ENCODE data around the gene MYO6.
"Not testable (repeated sequence)": the region's sequence is repeated elsewhere in the genome, so short reads cannot be mapped to it uniquely, and the experiment has no call there.

Gene MYO6

DNA sequence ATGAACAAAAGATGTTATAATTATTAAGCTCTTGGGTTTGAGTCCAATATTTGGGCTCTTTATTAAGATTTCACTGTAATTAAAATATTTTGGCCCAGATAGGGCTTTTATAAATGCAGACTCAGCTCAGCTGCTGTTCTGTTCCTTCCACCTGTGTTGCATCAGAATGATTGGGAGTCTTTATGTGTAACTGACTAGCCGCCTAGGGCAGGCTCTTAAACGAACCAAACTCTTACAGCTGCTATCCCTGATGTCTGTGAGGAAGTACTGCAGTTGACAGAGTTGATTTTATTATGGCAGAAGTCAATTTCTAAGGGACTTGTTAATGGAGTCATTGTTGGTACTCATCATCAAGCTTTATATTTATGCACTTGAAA lies 144.7 kb downstream of the MYO6 start:
- DNase-seq = no peak

DNA sequence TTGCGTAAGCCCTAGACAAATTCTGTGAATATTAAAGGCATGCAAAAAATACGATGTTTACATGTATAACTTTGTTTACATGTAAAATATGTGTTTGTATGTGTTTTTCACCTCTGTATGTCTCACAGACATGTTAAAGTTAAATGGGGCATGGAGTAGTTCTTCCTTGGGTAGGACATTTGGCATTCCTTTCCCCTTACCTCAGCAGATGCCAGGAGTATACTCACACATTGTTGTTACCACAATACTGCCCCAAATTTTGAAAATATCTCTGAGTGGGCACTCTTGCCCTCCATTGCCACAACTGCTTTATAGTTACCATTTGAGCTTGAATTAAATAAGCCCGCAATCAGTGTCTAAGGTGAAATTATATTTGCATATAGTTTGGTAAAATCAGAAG lies 147.5 kb downstream of the MYO6 start:
- DNase-seq = no peak

DNA sequence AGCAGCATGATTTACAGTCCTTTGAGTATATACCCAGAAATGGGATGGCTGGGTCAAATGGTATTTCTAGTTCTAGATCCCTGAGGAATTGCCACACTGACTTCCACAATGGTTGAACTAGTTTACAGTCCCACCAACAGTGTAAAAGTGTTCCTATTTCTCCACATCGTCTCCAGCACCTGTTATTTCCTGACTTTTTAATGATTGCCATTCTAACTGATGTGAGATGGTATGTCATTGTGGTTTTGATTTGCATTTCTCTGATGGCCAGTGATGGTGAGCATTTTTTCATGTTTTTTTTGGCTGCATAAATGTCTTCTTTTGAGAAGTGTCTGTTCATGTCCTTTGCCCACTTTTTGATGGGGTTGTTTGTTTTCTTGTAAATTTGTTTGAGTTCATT lies 151.2 kb downstream of the MYO6 start:
- DNase-seq = not testable (repeated sequence)

DNA sequence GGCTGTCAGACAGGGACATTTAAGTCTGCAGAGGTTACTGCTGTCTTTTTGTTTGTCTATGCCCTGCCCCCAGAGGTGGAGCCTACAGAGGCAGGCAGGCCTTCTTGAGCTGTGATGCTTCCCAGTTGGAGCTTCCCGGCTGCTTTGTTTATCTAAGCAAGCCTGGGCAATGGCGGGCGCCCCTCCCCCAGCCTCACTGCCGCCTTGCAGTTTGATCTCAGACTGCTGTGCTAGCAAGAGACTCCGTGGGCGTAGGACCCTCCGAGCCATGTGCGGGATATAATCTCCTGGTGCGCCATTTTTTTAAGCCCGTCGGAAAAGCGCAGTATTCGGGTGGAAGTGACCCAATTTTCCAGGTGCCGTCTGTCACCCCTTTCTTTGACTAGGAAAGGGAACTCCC lies 156.1 kb downstream of the MYO6 start:
- DNase-seq = not testable (repeated sequence)

DNA sequence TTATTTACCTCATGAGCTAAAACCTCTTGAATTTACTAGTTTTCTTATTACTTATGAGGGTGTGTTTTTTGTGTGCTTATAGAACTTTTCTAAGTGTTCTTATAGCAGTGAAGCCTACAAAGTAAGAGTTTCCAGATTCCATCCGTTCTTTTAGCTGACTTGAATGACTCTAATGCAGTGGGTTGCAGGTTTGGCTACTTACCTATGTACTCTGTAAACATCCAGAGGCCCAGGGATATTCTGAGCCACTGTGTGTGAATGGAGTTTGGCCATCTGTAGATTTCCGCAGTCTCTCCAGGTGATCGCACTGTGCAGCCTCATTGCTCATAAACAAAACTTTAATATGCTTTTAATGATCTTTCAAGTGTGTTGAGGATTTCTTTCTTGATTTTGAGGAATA lies 157.8 kb downstream of the MYO6 start:
- no peak for DNase-seq

DNA sequence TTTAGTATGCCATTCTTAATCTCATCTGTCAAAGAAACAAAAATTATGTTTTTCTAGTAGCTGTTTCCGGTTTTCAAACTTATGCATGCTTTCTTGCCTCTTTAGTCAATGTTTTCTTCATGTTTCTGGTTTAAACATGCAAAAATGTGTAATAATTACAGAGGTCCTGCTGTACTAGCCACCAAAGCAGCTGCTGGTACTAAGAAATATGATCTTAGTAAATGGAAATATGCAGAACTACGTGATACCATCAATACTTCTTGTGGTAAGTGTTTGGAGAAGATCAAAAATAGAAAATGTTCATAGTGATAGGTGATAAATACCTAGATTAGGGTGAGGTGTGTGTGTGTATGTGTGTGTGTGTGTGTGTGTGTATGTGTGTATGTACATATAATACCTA lies 158.4 kb downstream of the MYO6 start:
- DNase-seq = no peak

DNA sequence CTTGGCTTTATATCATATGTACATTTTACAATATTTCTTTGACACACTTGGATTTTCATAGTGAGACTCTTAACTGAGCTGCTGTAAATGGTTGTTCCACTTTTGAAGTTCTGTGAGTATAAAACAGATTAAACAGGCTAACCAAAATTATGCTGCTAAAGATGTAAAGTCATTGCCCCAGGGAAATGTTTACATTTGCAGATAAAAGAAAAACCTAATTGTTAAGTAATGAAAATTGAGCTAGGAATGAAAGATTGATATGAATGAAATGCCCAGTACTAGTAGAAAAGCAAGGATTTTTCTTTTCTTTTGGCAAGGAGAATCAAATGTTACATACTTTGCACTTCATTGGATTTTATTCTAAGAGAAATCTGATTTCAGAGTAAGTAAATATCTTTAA lies 164.0 kb downstream of the MYO6 start:
- DNase-seq = no peak

DNA sequence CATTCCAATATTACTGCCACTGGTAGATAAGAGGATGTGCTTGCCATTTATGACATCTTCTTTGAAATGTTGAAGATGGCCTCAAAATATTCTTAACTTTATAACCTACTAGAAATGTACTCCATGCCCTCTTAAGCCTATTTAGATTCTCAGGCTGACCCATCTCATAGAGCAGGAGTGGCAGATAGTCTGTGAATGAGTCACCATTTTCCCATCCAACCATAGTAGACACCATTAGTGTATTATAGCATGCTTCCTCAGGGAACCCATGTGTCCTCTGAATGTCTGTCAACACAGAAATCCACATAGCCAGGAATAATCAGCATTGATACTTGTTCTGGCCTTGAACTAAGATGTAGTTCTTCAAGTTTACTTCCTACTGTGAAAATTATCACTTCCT lies 173.2 kb downstream of the MYO6 start:
- no peak for DNase-seq

DNA sequence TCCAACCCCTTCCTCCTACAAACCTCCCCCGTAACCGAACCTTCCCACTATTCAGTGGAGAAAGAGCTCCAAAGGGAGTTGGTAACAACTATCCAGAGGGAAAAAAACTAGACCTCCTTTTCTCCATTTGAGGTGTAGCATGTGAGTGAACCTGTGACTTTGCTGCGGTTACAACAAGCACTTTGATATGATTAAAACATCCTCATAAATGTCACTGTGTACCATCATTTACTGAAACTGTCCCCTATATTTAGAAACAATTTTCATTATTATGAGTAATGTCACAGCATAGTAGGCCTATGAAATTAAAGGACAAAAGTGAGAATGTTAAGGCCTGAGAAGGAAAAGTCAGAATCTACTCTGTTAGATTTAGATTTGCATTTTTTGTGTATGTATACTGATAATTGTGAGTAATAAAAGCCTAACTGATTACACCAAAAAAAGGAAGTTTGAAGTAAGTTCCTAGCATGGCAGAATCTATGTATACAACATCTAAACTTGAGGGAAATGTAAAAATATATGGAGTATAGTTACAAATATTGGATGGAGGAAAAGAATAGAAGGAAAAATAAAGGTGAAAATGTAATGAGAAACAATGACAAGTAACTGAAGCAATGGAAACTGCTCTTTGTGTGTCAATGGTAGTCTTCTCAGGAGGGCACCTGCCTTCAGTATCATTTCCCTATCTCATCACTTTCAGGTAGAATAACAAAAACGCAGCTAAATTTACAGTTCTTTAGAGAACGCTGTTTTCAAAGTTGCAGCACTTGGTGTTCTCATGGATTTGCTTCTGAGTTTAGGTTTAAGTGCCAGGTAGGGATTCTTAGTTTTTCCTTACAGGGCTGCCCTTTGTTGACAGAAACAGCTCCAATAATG lies 177.5 kb downstream of the MYO6 start:
- no peak for DNase-seq

DNA sequence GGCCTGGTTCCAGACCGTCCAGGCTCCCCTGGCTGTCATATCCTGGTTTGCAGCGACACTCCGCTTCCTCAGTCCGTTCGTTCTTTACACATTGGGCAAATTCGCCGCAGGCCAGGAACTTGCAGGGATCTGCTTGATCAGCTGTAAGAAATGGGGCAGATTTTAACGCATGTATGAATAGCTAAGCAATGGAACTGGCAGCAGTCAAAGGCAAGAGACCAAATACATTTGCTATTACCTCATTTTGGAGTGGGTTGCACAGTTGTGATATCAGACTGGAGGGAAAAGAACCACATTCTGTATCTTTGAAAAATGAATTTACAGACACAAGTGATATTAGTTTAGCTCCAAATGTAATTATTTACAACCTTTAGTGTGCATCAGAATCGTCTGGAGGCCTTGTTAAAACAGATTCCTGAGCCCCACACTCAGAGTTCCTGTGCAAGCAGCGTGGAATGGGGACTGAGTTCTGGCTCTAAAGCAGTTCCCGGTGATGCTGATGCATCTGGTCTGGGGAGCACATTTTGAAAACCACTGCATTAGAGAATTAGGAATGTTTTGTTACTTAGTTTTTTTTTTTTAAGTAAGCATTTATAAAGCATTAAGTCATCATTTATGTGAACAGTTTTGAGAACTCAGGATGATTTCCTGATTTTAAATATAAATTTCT lies 182.1 kb downstream of the MYO6 start:
- DNase-seq = no peak

DNA sequence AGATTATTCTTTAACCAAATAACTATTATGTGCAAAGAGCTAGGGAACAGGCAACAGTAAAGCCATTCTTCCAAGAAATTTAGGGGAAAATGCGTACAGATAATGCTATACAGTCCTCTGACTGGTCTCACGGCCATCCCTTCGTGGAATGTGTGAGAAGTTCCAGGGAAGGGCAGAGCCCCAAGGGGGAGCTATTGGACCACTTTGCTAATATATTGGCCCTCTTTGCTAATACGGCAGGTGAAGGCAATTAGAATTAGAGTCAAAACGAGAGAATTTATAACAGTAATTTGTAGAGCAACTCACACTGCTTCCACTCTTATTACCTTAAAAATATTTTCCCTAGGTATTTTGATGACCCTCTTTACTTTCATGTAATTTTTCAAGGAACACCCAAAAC lies 183.0 kb downstream of the MYO6 start:
- DNase-seq = no peak

DNA sequence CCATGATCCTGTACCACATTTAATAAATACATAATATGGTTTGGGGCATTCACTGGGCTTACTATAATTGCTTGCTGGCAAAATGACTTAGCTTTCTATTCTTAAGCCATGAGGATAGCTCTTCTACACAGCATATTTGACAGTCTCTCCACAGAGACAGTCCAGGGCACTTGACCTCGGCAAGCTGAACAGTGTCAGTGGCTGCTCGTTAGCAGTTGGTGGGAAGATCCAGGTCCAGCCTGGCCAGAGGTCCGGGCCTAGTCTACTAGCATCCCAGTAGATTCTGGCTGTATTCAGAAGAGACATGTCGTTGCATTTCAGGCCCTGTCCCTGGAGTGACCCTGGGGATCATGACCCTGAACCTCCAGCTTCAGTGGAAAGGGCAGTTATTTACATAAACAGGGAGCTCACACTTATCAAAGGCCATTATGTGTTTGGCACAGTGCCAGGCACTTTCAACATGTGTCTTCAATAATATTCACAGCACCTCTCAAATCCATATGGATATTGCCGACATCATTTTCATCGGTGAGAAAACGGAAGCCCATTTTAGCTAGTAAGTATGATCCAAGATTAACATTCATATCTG lies 184.4 kb downstream of the MYO6 start:
- no peak for DNase-seq

DNA sequence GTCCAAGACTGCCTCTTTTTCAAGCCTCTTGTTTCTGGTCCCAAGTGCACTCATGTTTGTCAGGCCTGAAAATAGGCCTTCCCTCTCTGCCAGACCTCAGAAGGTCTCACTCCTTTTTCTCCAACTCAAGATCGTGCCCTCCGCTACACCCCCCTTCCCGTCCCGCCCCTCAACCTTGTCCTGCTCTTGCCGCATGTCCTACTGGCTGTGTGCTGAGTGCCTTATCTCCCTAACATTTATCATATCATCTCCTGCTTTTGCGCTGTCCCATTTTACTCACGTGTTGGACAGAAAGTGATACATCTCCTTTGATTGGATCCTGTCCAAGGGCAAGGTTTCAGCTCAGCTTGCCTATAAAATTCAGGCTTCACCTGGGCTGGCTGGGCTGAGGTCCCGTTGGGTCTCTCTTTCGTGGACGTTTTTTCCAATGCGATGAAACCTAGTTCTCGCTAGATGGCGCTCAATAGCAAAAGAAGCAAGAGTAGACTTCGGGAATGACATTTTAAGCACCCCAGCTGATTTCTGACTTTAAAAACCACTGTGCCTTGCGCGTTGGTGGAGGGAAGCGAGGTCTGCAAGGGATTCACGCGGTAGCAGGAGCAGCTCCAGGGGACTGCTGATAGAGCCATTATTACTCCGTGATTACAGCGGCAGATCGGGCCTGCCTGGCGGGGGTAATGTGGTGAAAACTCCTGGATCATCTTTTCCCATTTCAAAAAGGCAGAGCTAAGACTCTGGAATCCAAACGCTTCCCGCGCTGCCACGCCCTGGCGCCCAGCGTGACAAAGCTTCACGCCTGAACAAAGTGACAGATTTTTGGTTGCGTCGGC lies 185.8 kb downstream of the MYO6 start:
- peak; percentile 63 for DNase-seq

DNA sequence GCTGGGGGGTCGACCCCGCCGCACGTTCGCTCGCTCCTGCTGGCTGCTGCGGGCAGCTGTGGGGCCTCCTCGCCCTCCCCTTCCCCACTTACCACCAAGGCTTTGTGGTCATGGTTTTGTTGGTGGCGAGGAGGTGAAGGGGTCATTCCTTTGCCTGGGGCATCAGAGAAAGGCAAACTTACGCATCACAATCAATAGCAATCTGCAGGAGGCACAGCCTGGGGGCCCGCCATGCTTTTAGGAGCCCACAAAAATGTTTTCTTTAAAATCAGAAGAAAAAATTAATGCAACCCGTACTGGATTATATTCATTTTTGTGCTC lies 186.4 kb downstream of the MYO6 start:
- no peak for DNase-seq

DNA sequence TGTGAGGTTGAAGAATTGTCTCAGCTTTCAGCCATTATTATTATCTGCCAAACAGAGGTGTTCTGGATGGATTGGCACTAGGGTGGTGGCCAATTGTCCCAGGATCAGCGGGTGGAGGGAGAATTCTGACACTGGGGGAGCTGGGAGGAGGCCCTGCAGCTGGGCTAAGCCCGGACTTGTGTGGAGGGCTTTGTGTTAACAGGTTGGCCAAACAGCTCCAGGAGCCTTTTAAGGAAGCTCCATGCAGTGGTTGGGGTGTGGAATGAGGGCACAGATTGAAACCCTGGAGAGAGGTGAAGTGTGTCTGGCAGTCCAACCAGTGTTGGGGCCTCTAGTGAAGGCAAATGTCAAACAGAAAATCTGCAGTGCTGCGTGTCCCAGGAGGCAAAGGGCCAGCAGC lies 187.6 kb downstream of the MYO6 start:
- no peak for DNase-seq

DNA sequence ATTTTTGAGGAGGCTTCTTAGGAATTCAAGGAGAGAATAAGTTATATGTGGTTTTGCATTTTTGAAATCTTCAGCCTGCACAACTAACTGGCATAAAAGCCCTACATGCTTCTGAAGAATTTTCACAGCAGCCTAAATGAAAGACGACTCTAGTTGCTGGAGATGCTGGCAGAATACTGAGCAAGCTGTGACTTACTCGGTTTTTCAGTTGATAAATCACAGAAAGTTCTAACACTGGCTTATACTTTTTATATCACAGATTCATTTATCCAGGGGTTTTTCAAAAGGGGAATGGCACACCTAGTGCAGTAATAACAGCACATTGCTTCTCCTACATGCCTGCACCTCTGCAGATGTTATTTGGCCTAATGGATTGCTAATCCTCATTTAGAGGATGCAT lies 188.8 kb downstream of the MYO6 start:
- no peak for DNase-seq

DNA sequence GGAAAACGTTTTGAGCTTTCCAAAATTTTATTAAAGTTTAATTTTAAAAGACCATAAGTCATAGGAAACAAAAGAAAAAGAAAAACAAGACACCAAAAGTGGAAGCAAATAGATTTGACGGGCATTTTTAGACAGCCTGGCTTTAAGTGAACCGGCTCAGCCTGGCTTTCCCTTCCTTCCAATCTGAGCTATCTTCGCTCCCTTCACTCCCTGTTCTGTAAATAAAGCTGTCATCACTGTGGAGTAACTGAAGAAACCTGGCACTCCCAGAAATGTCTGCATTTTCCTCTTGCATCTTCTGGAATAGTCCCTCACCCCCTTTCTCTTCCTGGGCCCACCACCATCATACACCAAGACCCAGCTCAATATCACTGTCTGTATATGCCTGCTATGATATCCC lies 191.5 kb downstream of the MYO6 start:
- DNase-seq = no peak

DNA sequence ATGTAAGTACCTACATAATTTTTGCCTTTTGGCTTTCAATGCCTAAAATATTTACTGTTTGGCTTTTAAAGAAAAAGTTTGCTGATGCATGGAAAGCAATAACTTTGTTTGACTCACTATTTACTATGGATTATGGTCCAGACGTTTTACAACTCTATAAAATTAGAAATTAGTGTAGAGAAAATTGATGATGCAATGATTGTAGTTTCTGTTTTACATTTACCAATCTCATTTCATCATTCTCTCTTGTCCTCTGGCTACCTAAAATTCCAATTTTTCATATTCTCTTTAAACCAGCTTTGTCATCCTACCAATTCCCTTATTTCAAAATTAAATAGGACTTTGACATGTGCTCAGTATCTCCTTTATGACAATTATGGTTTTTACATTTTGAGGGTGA lies 192.5 kb downstream of the MYO6 start:
- DNase-seq = no peak

DNA sequence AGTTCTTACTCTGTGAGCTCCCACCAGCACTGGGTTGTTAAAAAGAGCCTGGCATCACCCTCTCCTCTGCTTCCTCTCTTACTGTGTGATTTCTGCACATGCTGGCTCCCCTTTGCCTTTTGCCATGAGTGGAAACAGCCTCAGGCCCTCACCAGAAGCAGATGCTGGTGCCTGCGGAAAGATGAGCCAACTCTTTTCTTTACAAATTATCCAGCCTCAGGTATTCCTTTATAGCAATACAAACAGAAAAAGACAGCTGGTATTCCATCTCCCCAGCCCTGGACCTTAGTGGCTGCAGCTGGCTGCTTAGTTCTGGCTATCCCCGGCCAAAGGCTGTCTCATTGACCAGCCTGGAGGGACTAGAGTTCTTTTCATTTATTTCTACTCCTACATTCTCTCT lies 194.3 kb downstream of the MYO6 start:
- no peak for DNase-seq

DNA sequence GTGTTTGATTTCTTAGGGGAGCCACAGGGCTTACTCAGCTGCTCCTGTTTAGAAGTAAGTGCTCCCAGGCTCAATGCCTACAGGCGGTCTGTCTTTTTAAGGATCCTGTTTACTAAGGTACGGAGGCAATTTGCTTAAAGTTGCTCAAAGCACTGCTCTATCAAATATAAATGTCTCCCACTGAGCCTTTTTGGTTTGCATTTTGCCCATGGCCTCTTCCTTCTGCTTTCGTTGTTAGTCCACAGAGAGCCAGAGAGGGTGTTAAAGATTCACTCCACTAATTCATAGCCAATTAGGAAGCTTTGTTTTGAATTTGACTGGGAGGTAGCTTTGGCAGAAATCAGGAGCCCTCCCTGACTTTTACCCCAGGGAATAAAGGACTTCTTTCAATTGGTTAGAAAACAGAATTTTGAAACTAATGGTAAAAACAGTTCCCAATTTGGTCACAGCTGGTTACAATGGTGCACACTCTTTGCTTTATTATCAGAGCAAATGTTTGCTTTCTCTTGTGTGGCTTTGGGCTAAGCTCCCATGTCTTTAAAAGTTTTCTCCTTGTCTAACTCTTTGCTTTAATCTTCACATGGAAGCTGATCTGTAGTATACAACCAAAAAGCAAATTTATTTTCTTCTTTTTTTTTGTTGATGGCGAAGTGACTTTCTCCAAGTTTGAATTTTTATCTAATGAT lies 197.2 kb downstream of the MYO6 start:
- DNase-seq = no peak

DNA sequence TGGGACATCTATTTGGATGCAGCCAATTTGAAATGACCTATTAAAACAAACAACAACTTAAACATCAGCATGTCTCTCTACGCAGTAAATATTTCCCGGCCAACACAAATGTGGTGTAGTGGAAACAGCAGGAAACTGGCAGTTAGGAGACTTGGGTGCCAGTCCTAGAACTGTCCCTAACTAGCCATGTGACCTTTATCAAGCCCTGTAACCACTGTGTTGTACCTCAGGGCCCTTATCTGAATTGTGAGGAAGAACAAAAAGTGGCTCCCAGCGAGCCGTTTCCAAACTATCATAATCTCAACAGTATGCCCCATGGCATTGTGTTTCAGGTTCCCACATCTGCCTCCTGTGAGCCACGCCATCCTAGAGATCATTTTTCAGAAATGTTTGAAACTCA lies 198.9 kb downstream of the MYO6 start:
- DNase-seq = no peak

DNA sequence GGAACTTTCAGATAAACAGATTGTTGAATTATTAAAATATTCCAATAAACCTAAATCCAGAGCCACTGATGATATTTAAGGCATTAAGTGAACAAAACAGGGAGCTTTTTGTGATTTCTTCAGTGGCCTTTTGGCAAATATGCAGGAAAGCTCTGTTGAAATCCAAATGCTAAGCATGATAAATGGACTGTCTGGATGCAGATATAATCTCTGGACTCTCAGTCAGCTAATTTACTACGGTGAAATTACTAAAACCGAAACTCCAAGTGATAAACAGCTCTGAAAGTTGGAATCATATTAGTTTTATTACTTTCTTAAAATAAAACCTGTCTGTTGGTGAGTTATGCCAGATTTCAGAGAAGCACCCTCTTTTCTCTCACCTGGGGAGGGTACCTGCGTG lies 203.1 kb downstream of the MYO6 start:
- no peak for DNase-seq

DNA sequence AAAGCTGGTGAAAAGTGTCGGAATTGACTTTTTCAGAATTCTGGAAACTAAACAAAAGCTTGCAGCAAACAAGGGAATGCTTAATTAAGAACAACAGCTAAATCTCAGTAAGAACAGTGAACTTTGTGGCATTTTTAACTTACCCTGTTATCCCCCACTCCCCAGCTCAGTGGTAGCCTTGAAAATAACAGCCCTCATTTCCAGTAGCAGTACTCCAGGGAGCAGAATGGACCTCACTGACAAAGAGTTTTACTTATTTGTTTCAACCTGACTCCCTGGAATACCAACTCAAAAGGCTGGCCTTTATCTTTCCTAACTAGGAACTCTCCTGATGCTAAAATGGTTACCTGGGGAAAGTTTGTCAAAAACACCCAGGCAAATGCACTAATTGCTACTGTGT lies 214.5 kb downstream of the MYO6 start:
- no peak for DNase-seq

All from NCI-H510A treated with DMSO at 0.1 percent for 48 hours (cell line).